ENCODE results near the gene SPPL2A. TPM values are rescaled to one million over a fixed set of nuclear protein-coding genes. Genes with fewer than 3 reads are reported as not detected.

SPPL2A gene
- total RNA-seq, 1 donor from 2014 or later, result 115 TPM

DNA sequence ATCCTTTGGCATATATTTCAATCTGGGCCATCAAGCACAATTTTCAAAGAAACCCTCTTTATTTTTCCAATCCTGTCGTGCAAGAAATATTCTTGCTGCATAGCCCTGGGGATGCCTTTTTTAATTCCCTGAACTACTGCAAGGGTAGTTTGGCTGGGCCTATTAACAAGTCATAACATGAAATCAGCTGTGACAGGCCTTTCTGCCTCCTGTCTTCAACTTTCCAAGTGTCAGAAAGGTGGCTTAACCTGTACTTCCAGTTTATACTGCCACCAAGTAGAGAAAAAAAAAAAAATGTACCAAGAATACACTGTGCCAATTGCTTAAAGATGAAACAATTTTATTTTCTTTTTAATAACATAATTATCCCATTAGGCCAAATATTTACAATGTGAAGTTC lies 32.4 kb upstream of the SPPL2A start:
- Mint-ChIP-seq H3K27me3 (ENCODE audit: low read depth) (no peaks in the 10 kb centered on the region), H3K4me1 (ENCODE audit: low read depth) (no peaks in the 10 kb centered on the region), H3K27ac (ENCODE audit: unreplicated experiment) (no peak overlapping the region), H3K36me3 (ENCODE audit: low read depth) (no peaks in the 10 kb centered on the region), H3K4me3 (ENCODE audit: unreplicated experiment) (no peak overlapping the region), H3K9me3 (ENCODE audit: low read depth) (no peaks in the 10 kb centered on the region)
- TF ChIP-seq, protein P1, sequence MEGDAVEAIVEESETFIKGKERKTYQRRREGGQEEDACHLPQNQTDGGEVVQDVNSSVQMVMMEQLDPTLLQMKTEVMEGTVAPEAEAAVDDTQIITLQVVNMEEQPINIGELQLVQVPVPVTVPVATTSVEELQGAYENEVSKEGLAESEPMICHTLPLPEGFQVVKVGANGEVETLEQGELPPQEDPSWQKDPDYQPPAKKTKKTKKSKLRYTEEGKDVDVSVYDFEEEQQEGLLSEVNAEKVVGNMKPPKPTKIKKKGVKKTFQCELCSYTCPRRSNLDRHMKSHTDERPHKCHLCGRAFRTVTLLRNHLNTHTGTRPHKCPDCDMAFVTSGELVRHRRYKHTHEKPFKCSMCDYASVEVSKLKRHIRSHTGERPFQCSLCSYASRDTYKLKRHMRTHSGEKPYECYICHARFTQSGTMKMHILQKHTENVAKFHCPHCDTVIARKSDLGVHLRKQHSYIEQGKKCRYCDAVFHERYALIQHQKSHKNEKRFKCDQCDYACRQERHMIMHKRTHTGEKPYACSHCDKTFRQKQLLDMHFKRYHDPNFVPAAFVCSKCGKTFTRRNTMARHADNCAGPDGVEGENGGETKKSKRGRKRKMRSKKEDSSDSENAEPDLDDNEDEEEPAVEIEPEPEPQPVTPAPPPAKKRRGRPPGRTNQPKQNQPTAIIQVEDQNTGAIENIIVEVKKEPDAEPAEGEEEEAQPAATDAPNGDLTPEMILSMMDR (IDR thresholded peaks at IDR 0.05), result no peak
- no peak for DNase-seq (ENCODE audit: low spot score)

DNA sequence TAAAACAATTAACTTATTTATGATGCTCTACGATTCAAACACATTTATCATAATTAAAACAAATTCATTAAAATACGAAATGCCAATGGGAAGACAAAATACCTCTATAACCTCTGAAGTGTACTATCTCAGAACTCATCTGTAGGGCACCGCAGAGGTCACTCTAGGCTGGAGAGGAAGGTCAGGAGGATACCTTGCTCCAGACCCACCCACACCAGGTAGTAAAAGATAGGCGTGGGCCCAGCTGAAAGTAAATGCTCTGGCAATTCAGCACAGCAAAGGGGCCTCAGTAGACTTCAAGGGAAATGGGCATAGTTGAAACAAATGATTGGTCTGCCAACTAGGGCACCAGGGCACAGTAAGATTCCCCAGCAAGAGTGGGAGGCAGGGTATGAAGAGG lies 26.0 kb upstream of the SPPL2A start:
- Mint-ChIP-seq H3K9me3 (ENCODE audit: low read depth) (no peaks in the 10 kb centered on the region), H3K4me1 (ENCODE audit: low read depth) (no peaks in the 10 kb centered on the region), H3K4me3 (ENCODE audit: unreplicated experiment) (no peak overlapping the region), H3K36me3 (ENCODE audit: low read depth) (no peaks in the 10 kb centered on the region), H3K27me3 (ENCODE audit: low read depth) (no peaks in the 10 kb centered on the region), H3K27ac (ENCODE audit: unreplicated experiment) (no peak overlapping the region)
- no peak for DNase-seq (ENCODE audit: low spot score)
- TF ChIP-seq, protein P1 (IDR thresholded peaks at IDR 0.05), result no peak

DNA sequence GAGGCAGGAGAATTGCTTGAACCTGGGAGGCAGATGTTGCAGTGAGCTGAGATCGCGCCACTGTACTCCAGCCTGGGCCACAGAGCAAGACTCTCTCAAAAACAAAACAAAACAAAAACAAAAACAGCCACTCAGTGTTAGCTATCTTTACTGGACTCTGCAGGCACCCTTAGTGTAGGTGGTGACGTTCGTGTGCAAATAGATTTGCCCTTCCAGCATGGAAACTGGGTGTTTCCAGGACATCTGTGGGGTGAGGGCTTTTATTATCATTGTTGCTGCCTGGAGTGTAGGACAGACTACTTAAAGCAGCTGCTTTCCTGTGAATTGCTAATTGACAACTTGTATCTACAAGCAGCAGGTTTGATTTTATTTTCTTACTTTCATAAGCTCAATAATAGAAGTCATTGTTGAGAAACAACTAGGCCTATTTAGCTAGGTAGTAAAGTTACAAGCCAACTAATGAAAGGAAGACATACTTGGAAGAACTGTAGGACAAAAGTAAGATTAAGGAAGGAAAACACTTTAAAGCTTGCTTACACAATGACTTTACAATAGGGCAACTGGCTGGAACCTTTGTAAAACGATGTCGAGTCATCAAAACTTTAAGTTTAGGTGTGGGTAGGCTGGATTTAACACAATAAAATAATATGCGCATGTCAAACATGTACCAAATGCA lies 25.4 kb upstream of the SPPL2A start:
- Mint-ChIP-seq H3K36me3 (ENCODE audit: low read depth) (no peaks in the 10 kb centered on the region), H3K9me3 (ENCODE audit: low read depth) (no peaks in the 10 kb centered on the region), H3K27ac (ENCODE audit: unreplicated experiment) (no peak overlapping the region), H3K4me1 (ENCODE audit: low read depth) (no peaks in the 10 kb centered on the region), H3K4me3 (ENCODE audit: unreplicated experiment) (no peak overlapping the region), H3K27me3 (ENCODE audit: low read depth) (no peaks in the 10 kb centered on the region)
- TF ChIP-seq, protein P1 (IDR thresholded peaks at IDR 0.05), result no peak
- no peak for DNase-seq (ENCODE audit: low spot score)

GRCh38 chr15:50786871-50787270 lies 21.4 kb upstream of the SPPL2A start:
- no peaks in the 10 kb centered on the region for H3K9me3 Mint-ChIP-seq (ENCODE audit: low read depth)
- H3K27me3 Mint-ChIP-seq (ENCODE audit: low read depth), result peaks cover 2% of the 10 kb centered on the region
- no peak overlapping the region for H3K4me3 Mint-ChIP-seq (ENCODE audit: unreplicated experiment)
- no peaks in the 10 kb centered on the region for H3K36me3 Mint-ChIP-seq (ENCODE audit: low read depth)
- H3K27ac Mint-ChIP-seq (ENCODE audit: unreplicated experiment), result no peak overlapping the region
- TF ChIP-seq, protein P1 (IDR thresholded peaks at IDR 0.05), result no peak
- DNase-seq (ENCODE audit: low spot score), result no peak
- peaks cover 5% of the 10 kb centered on the region for H3K4me1 Mint-ChIP-seq (ENCODE audit: low read depth)

- Mint-ChIP-seq H3K27ac (ENCODE audit: unreplicated experiment) (no peak overlapping the region), H3K9me3 (ENCODE audit: low read depth) (no peaks in the 10 kb centered on the region), H3K4me1 (ENCODE audit: low read depth) (peaks cover 5% of the 10 kb centered on the region), H3K36me3 (ENCODE audit: low read depth) (no peaks in the 10 kb centered on the region), H3K4me3 (ENCODE audit: unreplicated experiment) (no peak overlapping the region), H3K27me3 (ENCODE audit: low read depth) (peaks cover 2% of the 10 kb centered on the region)
- DNase-seq (ENCODE audit: low spot score), result no peak
- TF ChIP-seq, protein P1 (IDR thresholded peaks at IDR 0.05), result no peak
Measured at GRCh38 chr15:50786438-50786837, 20.9 kb upstream of the SPPL2A start.

Measured in chondrocyte (in vitro differentiated cells).